B cell (primary cell): ENCODE measurements around the gene ERG. TPM values are rescaled to one million over a fixed set of nuclear protein-coding genes. Genes with fewer than 3 reads are reported as not detected.

ENCODE experiments used
- ATAC-seq: fragments of 200-7000 bp; cut with Tn5 transposase; one replicate; pipeline ENCODE4 v1.10.0; 2021; ENCODE audit warnings: low read depth, mild to moderate bottlenecking, moderate number of reproducible peaks, moderate library complexity
- CTCF ChIA-PET: fragments of 350-600 bp; sonication (Branson Sonifier 250); formaldehyde crosslinking; loops from one replicate; lab custom pipeline; 2021; ENCODE audit warnings: antibody characterized with exemption, inconsistent platforms; lab: Charles Lee
- POLR2A ChIA-PET: fragments of 350-600 bp; sonication (Branson Sonifier 250); formaldehyde crosslinking; loops from one replicate; lab custom pipeline; 2021; ENCODE audit warnings: antibody characterized with exemption; lab: Charles Lee
- DNase-seq: peaks from one replicate; pipeline ENCODE4 v3.0.0; 2013
- H2AFZ ChIP-seq: 2 replicates; pipeline ENCODE4 v1.6.1; 2012; ENCODE audit warnings: mild to moderate bottlenecking, low read depth, low read length; ENCODE audit not compliant: insufficient read depth, poor library complexity, severe bottlenecking
- H3K27ac ChIP-seq, 2 donors: 1 replicate in 1 of 2; 2 replicates in 1 of 2; pipeline ENCODE4 v1.5.1; 2012 to 2013; ENCODE audit warnings: low read length in 2 of 2, mild to moderate bottlenecking in 2 of 2, moderate library complexity in 1 of 2
- H3K27me3 ChIP-seq, 4 experiments: fragments of 200-600 bp in 1 of 4; sonication (generic) in 1 of 4; replicated peaks in 1 of 4; 1 replicate in 2 of 4; 2 replicates in 2 of 4; pipeline versions ENCODE4 v1.6.1 to v1.7.0; 2013 to 2016; ENCODE audit warnings: low read length in 3 of 4, mild to moderate bottlenecking in 2 of 4, mixed read lengths in 1 of 4, moderate library complexity in 1 of 4; ENCODE audit not compliant: insufficient read depth in 4 of 4, control insufficient read depth in 3 of 4; ENCODE audit errors: control extremely low read depth in 1 of 4
- H3K36me3 ChIP-seq, 2 experiments: replicated peaks in 1 of 2; 1 replicate in 1 of 2; 2 replicates in 1 of 2; pipeline versions ENCODE4 v1.6.1 to v1.7.1; 2013; ENCODE audit warnings: low read length in 1 of 2; ENCODE audit not compliant: insufficient read depth in 2 of 2, control insufficient read depth in 1 of 2; ENCODE audit errors: control extremely low read depth in 1 of 2, extremely low read depth in 1 of 2
- H3K4me1 ChIP-seq, 2 donors: fragments of 200-600 bp in 1 of 2; sonication (generic) in 1 of 2; 1 replicate in 1 of 2; 2 replicates in 1 of 2; pipeline versions ENCODE4 v1.5.1 to v1.6.1; 2013 to 2017; ENCODE audit warnings: low read length in 2 of 2; ENCODE audit not compliant: control insufficient read depth in 2 of 2, insufficient read depth in 2 of 2
- H3K4me2 ChIP-seq: replicated peaks from 2 replicates; pipeline ENCODE3; 2012; ENCODE audit warnings: mild to moderate bottlenecking, low read depth, low read length; ENCODE audit not compliant: poor library complexity, severe bottlenecking
- H3K4me3 ChIP-seq, 5 experiments: fragments of 200-600 bp in 1 of 5; sonication (generic) in 1 of 5; 1 replicate in 3 of 5; 2 replicates in 2 of 5; pipeline versions ENCODE4 v1.5.1 to v1.7.0; 2011 to 2016; ENCODE audit warnings: low read length in 4 of 5, mild to moderate bottlenecking in 4 of 5, low read depth in 2 of 5, control low read depth in 1 of 5, moderate library complexity in 1 of 5; ENCODE audit not compliant: insufficient read depth in 1 of 5; ENCODE audit errors: control extremely low read depth in 1 of 5, extremely low read depth in 1 of 5
- H3K79me2 ChIP-seq: fragments of 200-600 bp; sonication (generic); one replicate; pipeline ENCODE4 v1.6.0; 2016; ENCODE audit warnings: low read length; ENCODE audit not compliant: control insufficient read depth, insufficient read depth
- H3K9ac ChIP-seq: fragments of 200-600 bp; sonication (generic); 2 replicates; pipeline ENCODE4 v1.6.1; 2017; ENCODE audit warnings: mild to moderate bottlenecking, low read length, moderate library complexity
- H3K9me3 ChIP-seq, 3 donors: one replicate each; pipeline versions ENCODE4 v1.6.1 to v1.7.1; 2013; ENCODE audit warnings: low read length in 2 of 3; ENCODE audit not compliant: control insufficient read depth in 2 of 3, insufficient read depth in 1 of 3; ENCODE audit errors: control extremely low read depth in 1 of 3
- H4K20me1 ChIP-seq: 2 replicates; pipeline ENCODE4 v1.6.0; 2012; ENCODE audit warnings: mild to moderate bottlenecking, low read length; ENCODE audit not compliant: insufficient read depth, control insufficient read depth, poor library complexity, severe bottlenecking
- H3K27ac Mint-ChIP-seq: one replicate; pipeline ENCODE4 v1.8.0; 2021; ENCODE audit warnings: mixed read lengths
- H3K27me3 Mint-ChIP-seq: one replicate; pipeline ENCODE4 v1.8.0; 2021; ENCODE audit warnings: mixed read lengths
- H3K4me1 Mint-ChIP-seq: one replicate; pipeline ENCODE4 v1.8.0; 2021; ENCODE audit warnings: mixed read lengths
- H3K4me3 Mint-ChIP-seq: one replicate; pipeline ENCODE4 v1.8.0; 2021; ENCODE audit warnings: mixed read lengths
- H3K9me3 Mint-ChIP-seq: one replicate; pipeline ENCODE4 v1.8.0; 2022; ENCODE audit warnings: mixed read lengths; ENCODE audit not compliant: insufficient read depth
- EZH2 ChIP-seq: IDR thresholded peaks from 2 replicates; pipeline ENCODE4 v1.6.1; 2012; ENCODE audit warnings: borderline replicate concordance, low read depth, mild to moderate bottlenecking, moderate library complexity, low read length; ENCODE audit not compliant: insufficient read depth, poor library complexity, severe bottlenecking
- WGBS: methylation state at CpG from one replicate; pipeline ENCODE4 v1.1.5; 2013; ENCODE audit warnings: missing lambda C conversion rate; ENCODE audit not compliant: insufficient coverage; 5-methylcytosine and 5-hydroxymethylcytosine counted together
- intact Hi-C: fragments of 100-400 bp; cut with micrococcal nuclease; formaldehyde crosslinking; loops from one replicate; pipeline ENCODE4 v1.10.0; 2022
- polyA plus RNA-seq: library from polyadenylated mRNA; depleted of rRNA; stranded (reverse); fragments of >200 nt; gene quantifications from 2 replicates; pipeline ENCODE4 v1.2.3, GENCODE V29; 2012
- total RNA-seq, 2 donors: library from RNA; stranded (reverse); fragments of 120-200 nt in 1 of 2; gene quantifications; 1 replicate in 1 of 2; 2 replicates in 1 of 2; pipeline versions ENCODE4 v1.2.3 to v1.2.4, GENCODE V29; 2013 to 2022
- TF ChIP-seq, protein P1 (sequence below): fragments of 200-600 bp; IDR thresholded peaks from one replicate; pipeline ENCODE4 v1.8.0; 2022; ENCODE audit warnings: antibody characterized with exemption, mild to moderate bottlenecking

ERG gene
- total and polyA plus RNA-seq, 2 donors (not counting 1 experiment from before 2014, with no cell fraction given): 0.17 TPM; not detected in 1

- POLR2A ChIA-PET: no interaction called here
- H3K4me1 Mint-ChIP-seq: no peaks in the 10 kb centered on the region
- H3K27me3 Mint-ChIP-seq: peaks cover 8% of the 10 kb centered on the region
- no peak overlapping the region for H2AFZ ChIP-seq
- H3K27ac Mint-ChIP-seq: no peak overlapping the region
- no peak overlapping the region for H3K4me3 ChIP-seq
- H3K79me2 ChIP-seq: no peaks in the 10 kb centered on the region
- ATAC-seq (no peak), DNase-seq (no peak)
- no peaks in the 10 kb centered on the region for H3K4me1 ChIP-seq
- no peak for TF ChIP-seq EZH2
- TF ChIP-seq, protein P1, sequence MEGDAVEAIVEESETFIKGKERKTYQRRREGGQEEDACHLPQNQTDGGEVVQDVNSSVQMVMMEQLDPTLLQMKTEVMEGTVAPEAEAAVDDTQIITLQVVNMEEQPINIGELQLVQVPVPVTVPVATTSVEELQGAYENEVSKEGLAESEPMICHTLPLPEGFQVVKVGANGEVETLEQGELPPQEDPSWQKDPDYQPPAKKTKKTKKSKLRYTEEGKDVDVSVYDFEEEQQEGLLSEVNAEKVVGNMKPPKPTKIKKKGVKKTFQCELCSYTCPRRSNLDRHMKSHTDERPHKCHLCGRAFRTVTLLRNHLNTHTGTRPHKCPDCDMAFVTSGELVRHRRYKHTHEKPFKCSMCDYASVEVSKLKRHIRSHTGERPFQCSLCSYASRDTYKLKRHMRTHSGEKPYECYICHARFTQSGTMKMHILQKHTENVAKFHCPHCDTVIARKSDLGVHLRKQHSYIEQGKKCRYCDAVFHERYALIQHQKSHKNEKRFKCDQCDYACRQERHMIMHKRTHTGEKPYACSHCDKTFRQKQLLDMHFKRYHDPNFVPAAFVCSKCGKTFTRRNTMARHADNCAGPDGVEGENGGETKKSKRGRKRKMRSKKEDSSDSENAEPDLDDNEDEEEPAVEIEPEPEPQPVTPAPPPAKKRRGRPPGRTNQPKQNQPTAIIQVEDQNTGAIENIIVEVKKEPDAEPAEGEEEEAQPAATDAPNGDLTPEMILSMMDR: no peak
- intact Hi-C loops: loop anchor here (5.0 to 10.0 kb wide), 2 partner anchors 1726 to 1854 kb away; no protein-coding TSS in a partner anchor
- peaks cover 0 to 10% (median 0%) of the 10 kb centered on the region in 3 donors for H3K9me3 ChIP-seq
- H3K4me3 Mint-ChIP-seq: no peak overlapping the region
- no peaks in the 10 kb centered on the region for H4K20me1 ChIP-seq
- H3K27me3 ChIP-seq: no peaks in the 10 kb centered on the region
- H3K27ac ChIP-seq: no peak overlapping the region
- no peaks in the 10 kb centered on the region for H3K36me3 ChIP-seq
- no peaks in the 10 kb centered on the region for H3K9me3 Mint-ChIP-seq
- CTCF ChIA-PET: no interaction called here
- WGBS: 97% methylated on average over 3 of the region's 3 CpGs
- H3K4me2 ChIP-seq: no peak overlapping the region
- no peak overlapping the region for H3K9ac ChIP-seq
Measured at GRCh38 chr21:38358666-38359065, 139.6 kb downstream of the ERG start.

DNA sequence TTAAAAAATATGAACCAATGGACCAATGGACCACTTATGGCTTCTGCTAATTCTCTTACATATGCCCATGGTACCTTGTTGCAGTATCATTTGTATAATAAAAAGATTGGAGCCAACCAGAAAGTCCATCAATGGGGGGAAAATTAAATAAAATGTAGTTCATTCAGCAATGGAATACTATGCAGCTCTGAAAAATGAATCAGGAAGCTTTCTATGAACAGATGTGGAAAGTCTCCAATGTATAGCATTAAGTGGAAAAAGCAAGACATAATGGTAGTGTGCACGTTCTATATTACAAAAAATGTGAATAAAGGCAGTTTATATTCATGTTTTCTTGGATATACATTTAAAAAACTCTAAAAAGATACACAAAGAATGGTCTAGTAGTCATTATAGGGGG is 140.2 kb downstream of the ERG start:
- Histone ChIP-seq H3K36me3 (no peaks in the 10 kb centered on the region), H2AFZ (no peak overlapping the region), H3K4me1 (no peaks in the 10 kb centered on the region), H3K27me3 (no peaks in the 10 kb centered on the region), H3K27ac (no peak overlapping the region), H3K79me2 (no peaks in the 10 kb centered on the region), H3K9ac (no peak overlapping the region), H4K20me1 (no peaks in the 10 kb centered on the region), H3K9me3 (peaks cover 0 to 10% (median 0%) of the 10 kb centered on the region in 3 donors), H3K4me2 (no peak overlapping the region), H3K4me3 (no peak overlapping the region)
- Mint-ChIP-seq H3K4me3 (no peak overlapping the region), H3K4me1 (no peaks in the 10 kb centered on the region), H3K9me3 (no peaks in the 10 kb centered on the region), H3K27ac (no peak overlapping the region), H3K27me3 (peaks cover 8% of the 10 kb centered on the region)
- intact Hi-C loops: loop anchor here (5.0 to 10.0 kb wide), 2 partner anchors 1726 to 1853 kb away; no protein-coding TSS in a partner anchor
- no peak for TF ChIP-seq EZH2
- TF ChIP-seq, protein P1: no peak
- ChIA-PET POLR2A (no interaction called here), CTCF (interaction anchor here (0.6 to 1.1 kb wide), 2 partner anchors 9 to 665 kb away, joined by 3 to 4 read pairs; no protein-coding TSS in a partner anchor)
- ATAC-seq (no peak), DNase-seq (no peak)
- no CpG with 5 or more reads among the region's 1 CpG for WGBS
